NOMO-1 (cell line): Measurements from ENCODE around the gene KCNQ5.

Experiments
- DNase-seq, 2 experiments: peaks; one replicate each; lab custom pipeline; 2025; ENCODE audit not compliant: unreplicated experiment in 2 of 2; lab: John Stamatoyannopoulos, UW

KCNQ5 gene

GRCh38 chr6:72674842-72675241, 53.0 kb downstream of the KCNQ5 start:
- no peak for DNase-seq

- DNase-seq, result no peak
Measured at GRCh38 chr6:72675396-72675795, 53.5 kb downstream of the KCNQ5 start.

- DNase-seq, result no peak
Measured at GRCh38 chr6:72676995-72677394, 55.1 kb downstream of the KCNQ5 start.

- no peak for DNase-seq
Measured at GRCh38 chr6:72677740-72678139, 55.9 kb downstream of the KCNQ5 start.

GRCh38 chr6:72683797-72684196, 61.9 kb downstream of the KCNQ5 start:
- no peak for DNase-seq

- DNase-seq, result no peak
Measured at GRCh38 chr6:72689107-72689954, 67.5 kb downstream of the KCNQ5 start.

- DNase-seq, result no peak
Measured at GRCh38 chr6:72691249-72691648, 69.4 kb downstream of the KCNQ5 start.

- no peak for DNase-seq
Measured at GRCh38 chr6:72696055-72696454, 74.2 kb downstream of the KCNQ5 start.

GRCh38 chr6:72699159-72699558, 77.3 kb downstream of the KCNQ5 start:
- DNase-seq, result peak in 1 of 2 experiments; percentile 2

- no peak for DNase-seq
Measured at GRCh38 chr6:72702421-72702820, 80.6 kb downstream of the KCNQ5 start.

GRCh38 chr6:72703093-72703492, 81.2 kb downstream of the KCNQ5 start:
- no peak for DNase-seq

- DNase-seq, result no peak
Measured at GRCh38 chr6:72704979-72705378, 83.1 kb downstream of the KCNQ5 start.

GRCh38 chr6:72709431-72709830, 87.6 kb downstream of the KCNQ5 start:
- DNase-seq, result no peak

GRCh38 chr6:72711731-72712130, 89.9 kb downstream of the KCNQ5 start:
- no peak for DNase-seq

- no peak for DNase-seq
Measured at GRCh38 chr6:72712910-72713309, 91.0 kb downstream of the KCNQ5 start.

GRCh38 chr6:72715119-72715518, 93.3 kb downstream of the KCNQ5 start:
- DNase-seq, result no peak

- DNase-seq, result no peak
Measured at GRCh38 chr6:72716916-72717315, 95.1 kb downstream of the KCNQ5 start.

GRCh38 chr6:72720464-72720863, 98.6 kb downstream of the KCNQ5 start:
- no peak for DNase-seq

- no peak for DNase-seq
Measured at GRCh38 chr6:72721346-72721745, 99.5 kb downstream of the KCNQ5 start.

GRCh38 chr6:72724545-72724944, 102.7 kb downstream of the KCNQ5 start:
- no peak for DNase-seq

- no peak for DNase-seq
Measured at GRCh38 chr6:72728706-72729343, 107.0 kb downstream of the KCNQ5 start.

GRCh38 chr6:72733045-72733444, 111.2 kb downstream of the KCNQ5 start:
- DNase-seq, result peak; percentile 30 to 77
